ENCODE results near the gene GJB6. TPM values are rescaled to one million over a fixed set of nuclear protein-coding genes. Genes with fewer than 3 reads are reported as not detected.

The GJB6 gene
- total RNA-seq, 6 experiments from 2014 or later = not detected

DNA sequence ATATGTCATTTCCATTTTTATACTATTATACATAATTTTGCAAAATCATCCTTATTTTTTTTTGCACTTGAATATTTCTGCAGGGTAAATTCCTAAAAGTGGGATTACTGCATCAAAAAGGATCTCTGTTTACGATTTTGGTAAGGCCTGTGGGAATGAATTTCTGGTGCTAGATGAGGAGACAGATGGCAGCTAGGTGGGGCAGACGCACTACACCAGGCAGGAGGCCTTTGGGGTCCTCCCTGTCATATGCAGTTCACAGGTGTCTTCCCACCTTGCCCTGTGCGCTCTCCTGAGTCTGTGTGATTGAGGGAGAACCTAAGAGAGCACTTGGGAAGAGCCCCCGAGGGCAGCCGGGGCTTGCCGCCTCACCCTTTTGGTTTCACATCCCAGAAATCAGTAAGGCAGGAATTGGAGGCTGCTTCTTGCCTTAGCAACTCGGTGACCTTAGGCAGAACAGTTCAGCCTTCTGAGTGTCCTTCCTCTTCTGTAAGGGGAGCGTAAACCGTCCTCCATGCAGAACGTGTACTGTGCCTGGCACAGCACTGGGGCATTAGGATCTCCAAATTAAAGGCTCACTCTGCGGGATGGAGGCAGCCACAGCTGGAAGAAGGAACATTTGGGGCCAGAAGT lies 25.9 kb downstream of the GJB6 start:
- peaks cover 3% of the 10 kb centered on the region for H3K27me3 Mint-ChIP-seq (ENCODE audit: insufficient read depth)
- no peak overlapping the region for H3K27ac Mint-ChIP-seq
- H3K9me3 Mint-ChIP-seq = no peaks in the 10 kb centered on the region

DNA sequence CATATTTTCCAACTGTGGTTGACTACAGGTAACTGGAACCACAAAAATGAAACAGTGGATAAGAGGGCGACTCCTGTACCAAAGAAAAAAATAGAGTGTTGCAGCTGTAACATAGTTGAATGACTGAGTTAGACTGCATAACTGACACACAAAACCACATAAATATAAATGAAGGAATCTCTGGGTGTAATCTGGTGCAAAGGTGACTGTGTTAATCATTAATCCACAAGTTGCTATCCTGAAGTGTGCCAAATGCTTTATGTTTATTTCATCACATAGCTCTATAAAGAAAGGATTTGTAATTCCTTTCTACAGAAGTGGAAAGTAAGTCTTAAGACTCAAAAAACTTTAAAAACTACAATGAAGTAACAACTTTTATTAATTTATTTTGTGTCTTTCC lies 33.3 kb downstream of the GJB6 start:
- no peak for DNase-seq
- Mint-ChIP-seq H3K9me3 (no peaks in the 10 kb centered on the region), H3K27ac (no peak overlapping the region), H3K36me3 (ENCODE audit: low read depth) (no peaks in the 10 kb centered on the region), H3K27me3 (ENCODE audit: insufficient read depth) (peaks cover 27% of the 10 kb centered on the region), H3K4me3 (no peak overlapping the region), H3K4me1 (ENCODE audit: low read depth) (no peaks in the 10 kb centered on the region)
- TF ChIP-seq, protein P1, sequence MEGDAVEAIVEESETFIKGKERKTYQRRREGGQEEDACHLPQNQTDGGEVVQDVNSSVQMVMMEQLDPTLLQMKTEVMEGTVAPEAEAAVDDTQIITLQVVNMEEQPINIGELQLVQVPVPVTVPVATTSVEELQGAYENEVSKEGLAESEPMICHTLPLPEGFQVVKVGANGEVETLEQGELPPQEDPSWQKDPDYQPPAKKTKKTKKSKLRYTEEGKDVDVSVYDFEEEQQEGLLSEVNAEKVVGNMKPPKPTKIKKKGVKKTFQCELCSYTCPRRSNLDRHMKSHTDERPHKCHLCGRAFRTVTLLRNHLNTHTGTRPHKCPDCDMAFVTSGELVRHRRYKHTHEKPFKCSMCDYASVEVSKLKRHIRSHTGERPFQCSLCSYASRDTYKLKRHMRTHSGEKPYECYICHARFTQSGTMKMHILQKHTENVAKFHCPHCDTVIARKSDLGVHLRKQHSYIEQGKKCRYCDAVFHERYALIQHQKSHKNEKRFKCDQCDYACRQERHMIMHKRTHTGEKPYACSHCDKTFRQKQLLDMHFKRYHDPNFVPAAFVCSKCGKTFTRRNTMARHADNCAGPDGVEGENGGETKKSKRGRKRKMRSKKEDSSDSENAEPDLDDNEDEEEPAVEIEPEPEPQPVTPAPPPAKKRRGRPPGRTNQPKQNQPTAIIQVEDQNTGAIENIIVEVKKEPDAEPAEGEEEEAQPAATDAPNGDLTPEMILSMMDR (IDR thresholded peaks at IDR 0.05) = no peak

More for the DNA sequence above, 25.9 kb downstream of the GJB6 start:
- no peaks in the 10 kb centered on the region for H3K4me1 Mint-ChIP-seq (ENCODE audit: low read depth)
- no peak for DNase-seq
- no peaks in the 10 kb centered on the region for H3K36me3 Mint-ChIP-seq (ENCODE audit: low read depth)
- TF ChIP-seq, protein P1 (IDR thresholded peaks at IDR 0.05) = no peak
- no peak overlapping the region for H3K4me3 Mint-ChIP-seq

DNA sequence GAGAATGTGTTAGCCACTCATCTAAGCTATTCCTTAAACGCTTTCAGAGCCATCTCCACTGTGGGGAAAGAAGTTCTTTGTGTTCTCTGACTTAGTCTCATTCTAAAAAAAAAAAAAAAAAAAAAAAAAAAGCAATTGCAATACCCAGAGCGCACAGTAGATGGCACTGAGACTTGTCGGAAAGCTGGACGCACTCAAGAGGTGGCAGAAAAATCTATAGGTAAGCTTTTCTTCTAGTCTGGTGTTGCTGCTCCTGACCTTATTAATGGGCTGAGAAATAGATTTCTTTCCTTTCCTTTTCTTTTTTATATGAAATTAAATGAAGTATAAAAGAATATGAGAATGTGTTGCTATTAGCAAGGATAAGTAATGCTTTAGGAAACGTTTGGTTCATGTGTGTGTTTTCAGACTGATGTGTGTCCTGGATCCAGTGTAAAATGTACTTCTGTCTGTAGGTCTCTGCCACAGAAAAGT lies 34.7 kb downstream of the GJB6 start:
- TF ChIP-seq, protein P1 (IDR thresholded peaks at IDR 0.05) = peak; percentile 87
- H3K4me3 Mint-ChIP-seq = no peak overlapping the region
- DNase-seq = no peak
- H3K4me1 Mint-ChIP-seq (ENCODE audit: low read depth) = no peaks in the 10 kb centered on the region
- H3K27me3 Mint-ChIP-seq (ENCODE audit: insufficient read depth) = peaks cover 34% of the 10 kb centered on the region
- no peaks in the 10 kb centered on the region for H3K9me3 Mint-ChIP-seq
- no peaks in the 10 kb centered on the region for H3K36me3 Mint-ChIP-seq (ENCODE audit: low read depth)
- H3K27ac Mint-ChIP-seq = no peak overlapping the region

DNA sequence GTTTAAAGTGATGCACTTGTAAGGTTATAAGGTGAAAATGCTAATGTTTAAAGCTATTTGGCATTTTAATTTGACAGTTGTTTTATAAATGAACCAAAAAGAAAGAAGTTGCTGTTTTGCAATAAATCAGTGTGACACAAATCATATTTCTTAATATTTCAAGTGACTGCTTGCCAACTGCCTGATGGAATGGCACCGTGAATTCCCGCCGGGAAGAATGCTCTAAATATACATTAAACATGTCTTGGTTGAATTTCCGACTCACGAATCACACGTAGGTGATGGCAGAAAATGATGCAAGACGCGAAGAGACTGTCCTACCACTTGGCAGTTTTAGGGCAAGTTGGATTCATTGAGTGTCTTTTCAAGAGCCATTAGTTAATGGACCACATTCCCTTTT lies 36.3 kb downstream of the GJB6 start:
- H3K4me3 Mint-ChIP-seq = no peak overlapping the region
- no peaks in the 10 kb centered on the region for H3K9me3 Mint-ChIP-seq
- TF ChIP-seq, protein P1 (IDR thresholded peaks at IDR 0.05) = no peak
- H3K4me1 Mint-ChIP-seq (ENCODE audit: low read depth) = peaks cover 2% of the 10 kb centered on the region
- H3K27ac Mint-ChIP-seq = no peak overlapping the region
- no peak for DNase-seq
- H3K27me3 Mint-ChIP-seq (ENCODE audit: insufficient read depth) = peaks cover 47% of the 10 kb centered on the region
- no peaks in the 10 kb centered on the region for H3K36me3 Mint-ChIP-seq (ENCODE audit: low read depth)

DNA sequence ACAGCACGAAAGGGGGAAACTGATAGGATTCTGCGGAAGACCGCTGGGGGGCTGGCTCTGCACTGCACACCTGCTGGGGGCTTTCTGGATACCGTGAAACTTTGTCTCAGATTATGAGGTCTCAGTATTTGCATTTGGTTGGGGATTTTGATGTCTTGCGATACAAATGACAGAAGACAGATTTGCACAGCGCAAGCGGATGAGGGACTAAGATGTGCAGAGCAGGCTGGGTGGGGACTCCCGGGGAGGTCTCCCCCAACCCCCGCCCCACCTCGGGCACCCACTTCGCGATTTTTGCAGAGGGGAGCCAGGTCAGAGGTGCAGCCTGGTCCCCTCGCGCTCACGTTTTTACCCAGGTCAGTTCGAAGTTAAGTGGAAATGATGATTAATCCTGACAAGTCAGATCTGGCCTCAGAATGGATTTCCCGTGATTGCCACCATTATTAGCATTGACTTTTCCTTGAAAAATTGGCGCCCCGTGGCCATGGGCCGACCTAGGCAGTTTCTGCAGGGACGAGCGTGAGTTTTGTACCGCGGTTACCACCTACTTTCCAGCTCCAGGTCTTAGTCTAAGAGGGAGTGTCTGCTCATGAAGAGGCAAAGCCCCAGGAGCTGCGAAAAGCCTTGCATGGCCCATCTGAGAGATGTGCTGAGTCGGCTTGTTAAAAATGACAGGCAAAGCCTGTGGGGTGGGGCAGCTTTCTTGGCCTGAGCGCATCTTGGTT lies 38.0 kb downstream of the GJB6 start:
- Mint-ChIP-seq H3K27me3 (ENCODE audit: insufficient read depth) (peaks cover 48% of the 10 kb centered on the region), H3K27ac (no peak overlapping the region), H3K36me3 (ENCODE audit: low read depth) (no peaks in the 10 kb centered on the region), H3K4me1 (ENCODE audit: low read depth) (peaks cover 9% of the 10 kb centered on the region), H3K9me3 (no peaks in the 10 kb centered on the region), H3K4me3 (no peak overlapping the region)
- TF ChIP-seq, protein P1 (IDR thresholded peaks at IDR 0.05) = no peak
- no peak for DNase-seq
